Chondrocyte (in vitro differentiated cells): ENCODE measurements around the gene PARP4. TPM values are rescaled to one million over a fixed set of nuclear protein-coding genes. Genes with fewer than 3 reads are reported as not detected.

Experiments
- DNase-seq: peaks from one replicate; pipeline ENCODE4 v3.0.0; 2021; ENCODE audit warnings: mixed read lengths, low spot score
- H3K27ac Mint-ChIP-seq: one replicate; pipeline ENCODE4 v1.8.0; 2021; ENCODE audit warnings: mild to moderate bottlenecking, moderate library complexity, mixed read lengths; ENCODE audit not compliant: unreplicated experiment
- H3K27me3 Mint-ChIP-seq: 2 replicates; pipeline ENCODE4 v1.8.0; 2021; ENCODE audit warnings: low read depth, mixed read lengths
- H3K36me3 Mint-ChIP-seq: 2 replicates; pipeline ENCODE4 v1.8.0; 2021; ENCODE audit warnings: low read depth, mixed read lengths
- H3K4me1 Mint-ChIP-seq: 2 replicates; pipeline ENCODE4 v1.8.0; 2021; ENCODE audit warnings: low read depth, mild to moderate bottlenecking, mixed read lengths
- H3K4me3 Mint-ChIP-seq: one replicate; pipeline ENCODE4 v1.8.0; 2021; ENCODE audit warnings: mild to moderate bottlenecking, moderate library complexity, mixed read lengths; ENCODE audit not compliant: unreplicated experiment
- H3K9me3 Mint-ChIP-seq: 2 replicates; pipeline ENCODE4 v1.8.0; 2021; ENCODE audit warnings: low read depth, mixed read lengths
- CTCF ChIP-seq: fragments of 200-600 bp; sonication (generic); IDR thresholded peaks from 2 replicates; pipeline ENCODE4 v1.5.0; 2021; ENCODE audit warnings: antibody characterized with exemption, mild to moderate bottlenecking, moderate library complexity
- total RNA-seq: library from RNA; stranded (reverse); gene quantifications from 3 replicates; pipeline ENCODE4 v1.2.1, GENCODE V29; 2021

PARP4 gene
- total RNA-seq, 1 donor from 2014 or later: 35.8 TPM

GRCh38 chr13:24541127-24541475 is 28.5 kb upstream of the PARP4 start:
- Mint-ChIP-seq H3K4me1 (no peaks in the 10 kb centered on the region), H3K27me3 (peaks cover 31% of the 10 kb centered on the region), H3K9me3 (peaks cover 7% of the 10 kb centered on the region), H3K36me3 (no peaks in the 10 kb centered on the region), H3K4me3 (peak overlapping the region; percentile 78), H3K27ac (no peak overlapping the region)
- peak; percentile 36 for TF ChIP-seq CTCF
- peak; percentile 73 for DNase-seq

- H3K27me3 Mint-ChIP-seq: peaks cover 33% of the 10 kb centered on the region
- no peak overlapping the region for H3K4me3 Mint-ChIP-seq
- DNase-seq: peak; percentile 81
- peaks cover 7% of the 10 kb centered on the region for H3K9me3 Mint-ChIP-seq
- TF ChIP-seq CTCF: peak; percentile 56
- no peak overlapping the region for H3K27ac Mint-ChIP-seq
- H3K36me3 Mint-ChIP-seq: no peaks in the 10 kb centered on the region
- H3K4me1 Mint-ChIP-seq: no peaks in the 10 kb centered on the region
Observed at GRCh38 chr13:24540236-24541126, 27.9 kb upstream of the PARP4 start.

- no peak for TF ChIP-seq CTCF
- H3K36me3 Mint-ChIP-seq: no peaks in the 10 kb centered on the region
- peak; percentile 61 for DNase-seq
- no peak overlapping the region for H3K4me3 Mint-ChIP-seq
- H3K9me3 Mint-ChIP-seq: peaks cover 7% of the 10 kb centered on the region
- H3K27me3 Mint-ChIP-seq: peaks cover 33% of the 10 kb centered on the region
- no peaks in the 10 kb centered on the region for H3K4me1 Mint-ChIP-seq
- H3K27ac Mint-ChIP-seq: no peak overlapping the region
Observed at GRCh38 chr13:24539500-24540165, 27.1 kb upstream of the PARP4 start.

GRCh38 chr13:24529478-24529877 is 16.9 kb upstream of the PARP4 start:
- Mint-ChIP-seq H3K27me3 (peaks cover 40% of the 10 kb centered on the region), H3K36me3 (no peaks in the 10 kb centered on the region), H3K4me3 (no peak overlapping the region), H3K27ac (no peak overlapping the region), H3K4me1 (no peaks in the 10 kb centered on the region), H3K9me3 (peaks cover 2% of the 10 kb centered on the region)
- no peak for DNase-seq
- TF ChIP-seq CTCF: no peak

- DNase-seq: no peak
- Mint-ChIP-seq H3K9me3 (peaks cover 2% of the 10 kb centered on the region), H3K36me3 (no peaks in the 10 kb centered on the region), H3K27me3 (peaks cover 34% of the 10 kb centered on the region), H3K27ac (no peak overlapping the region), H3K4me1 (no peaks in the 10 kb centered on the region), H3K4me3 (no peak overlapping the region)
- TF ChIP-seq CTCF: no peak
Observed at GRCh38 chr13:24528816-24529398, 16.3 kb upstream of the PARP4 start.
